Measurements from ENCODE around the gene SMARCC1.
A peak's percentile ranks its signal among the peaks of the same experiment; 100 is the strongest.

Gene SMARCC1

DNA sequence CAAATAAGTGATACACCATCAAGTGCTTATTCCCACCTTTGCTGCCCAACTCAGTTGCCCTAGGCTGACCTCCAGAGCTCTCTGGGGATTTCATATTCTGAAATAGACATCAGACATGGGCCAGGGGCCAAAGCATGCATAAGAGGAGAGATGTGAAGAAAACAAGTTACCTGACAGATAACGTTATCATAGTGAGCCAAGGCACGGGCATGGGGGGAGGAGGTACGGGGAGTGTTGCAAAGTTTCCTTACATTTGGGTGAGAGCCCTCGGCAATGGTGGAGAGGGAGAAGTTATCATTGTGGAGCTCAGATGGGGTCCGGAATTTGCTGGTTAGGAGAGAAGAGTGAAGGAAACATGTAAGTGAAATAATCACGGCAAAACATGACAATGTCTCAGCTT is 212.8 kb downstream of the SMARCC1 start:
- no peak for DNase-seq
- intact Hi-C loops (cut with DNase I), result no loop called here

DNA sequence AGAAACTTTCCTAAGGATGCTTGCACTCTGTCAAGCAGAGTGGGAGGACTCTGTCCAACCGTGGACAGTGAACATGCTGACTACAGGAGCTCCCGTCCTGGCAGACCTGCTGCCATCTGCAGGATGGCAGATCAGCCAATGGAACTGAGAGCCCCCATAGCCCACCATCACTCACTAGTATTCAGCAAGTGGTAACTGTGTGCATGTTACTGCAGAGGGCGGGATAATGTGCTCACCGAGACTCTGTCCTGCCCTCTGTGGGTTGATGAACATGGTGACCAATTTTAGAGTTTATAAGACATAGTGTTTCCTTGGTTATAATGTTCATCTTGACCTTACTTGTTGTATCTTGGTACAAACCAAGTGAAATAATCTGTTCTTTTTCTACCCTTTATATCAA is 214.5 kb downstream of the SMARCC1 start:
- no peak for DNase-seq
- intact Hi-C loops (cut with DNase I), result no loop called here

DNA sequence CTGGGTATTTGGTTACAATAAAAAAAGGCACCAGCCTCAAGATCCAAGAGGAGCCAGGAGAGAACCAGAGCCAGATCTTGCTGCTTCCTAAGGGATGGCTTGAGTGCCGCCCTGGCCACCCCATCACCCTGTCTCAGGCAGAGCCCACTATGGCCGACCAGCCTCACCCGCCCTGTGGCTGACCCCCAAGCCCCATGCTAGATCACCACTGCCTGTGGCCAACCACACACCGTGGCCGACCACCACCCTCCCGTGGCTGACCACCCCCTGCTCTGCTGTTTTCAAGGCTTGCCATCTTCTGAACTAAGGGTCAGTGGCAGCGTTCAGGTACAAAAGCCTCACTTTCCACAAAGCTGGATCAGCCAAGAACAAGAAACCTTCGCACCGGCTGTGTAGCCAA is 215.0 kb downstream of the SMARCC1 start:
- no peak for DNase-seq
- intact Hi-C loops (cut with DNase I), result no loop called here

DNA sequence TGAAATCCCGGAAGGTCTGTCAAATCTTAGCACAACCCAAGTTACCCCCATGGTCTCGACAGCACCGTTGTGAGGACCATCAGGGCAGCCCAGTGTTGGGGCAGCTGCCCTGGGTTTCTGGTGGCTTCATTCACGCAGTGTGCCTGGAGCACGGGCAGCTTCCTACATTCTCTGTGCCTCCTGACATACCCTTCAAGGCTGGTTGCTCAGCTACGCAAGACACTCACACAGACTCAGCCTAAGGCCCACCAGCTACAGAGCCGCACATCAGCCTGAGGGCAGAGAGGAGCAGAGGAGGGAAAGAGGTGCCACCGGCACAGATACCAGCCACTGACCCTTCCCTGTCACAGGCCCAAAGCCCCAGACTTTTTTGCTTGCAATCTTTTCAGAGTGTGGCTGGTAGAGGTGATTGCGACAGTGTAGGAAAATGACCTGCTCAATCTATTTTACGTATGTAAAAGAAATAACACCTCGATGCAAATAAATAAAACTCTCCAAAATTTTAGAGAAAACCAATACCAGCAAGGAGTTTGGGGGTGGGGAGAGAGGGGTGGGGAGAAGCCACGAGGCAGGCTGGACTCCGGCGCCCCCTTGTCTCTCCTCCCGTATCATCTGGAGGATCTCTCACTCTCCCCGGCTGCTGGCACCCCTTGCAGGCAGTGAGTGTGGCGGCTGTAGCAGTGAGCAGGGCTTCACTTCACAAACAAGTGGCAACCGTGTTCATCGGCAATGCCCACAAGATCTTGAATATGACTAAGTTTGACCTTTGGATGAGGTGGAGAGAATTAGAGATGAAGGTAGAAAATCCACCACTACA is 215.8 kb downstream of the SMARCC1 start:
- intact Hi-C loops (cut with DNase I), result no loop called here
- DNase-seq, result no peak

DNA sequence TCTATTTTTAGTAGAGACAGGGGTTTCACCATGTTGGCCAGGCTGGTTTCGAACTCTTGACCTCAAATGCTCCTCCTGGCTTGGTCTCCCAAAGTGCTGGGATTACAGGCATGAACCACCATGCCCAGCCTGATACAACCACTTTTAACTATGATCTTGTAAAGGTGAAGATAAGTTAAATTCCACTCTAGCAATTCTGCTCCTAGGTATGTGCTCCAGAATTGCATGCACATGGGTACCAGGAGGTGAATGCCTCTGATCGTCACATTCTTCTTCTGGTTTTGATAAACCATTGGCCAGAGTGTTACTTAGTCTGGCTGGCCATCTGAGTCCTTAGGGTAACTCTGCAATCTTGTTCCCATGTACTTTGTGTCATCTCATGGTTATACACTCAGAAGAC is 225.3 kb downstream of the SMARCC1 start:
- intact Hi-C loops (cut with DNase I), result no loop called here
- DNase-seq, result no peak

DNA sequence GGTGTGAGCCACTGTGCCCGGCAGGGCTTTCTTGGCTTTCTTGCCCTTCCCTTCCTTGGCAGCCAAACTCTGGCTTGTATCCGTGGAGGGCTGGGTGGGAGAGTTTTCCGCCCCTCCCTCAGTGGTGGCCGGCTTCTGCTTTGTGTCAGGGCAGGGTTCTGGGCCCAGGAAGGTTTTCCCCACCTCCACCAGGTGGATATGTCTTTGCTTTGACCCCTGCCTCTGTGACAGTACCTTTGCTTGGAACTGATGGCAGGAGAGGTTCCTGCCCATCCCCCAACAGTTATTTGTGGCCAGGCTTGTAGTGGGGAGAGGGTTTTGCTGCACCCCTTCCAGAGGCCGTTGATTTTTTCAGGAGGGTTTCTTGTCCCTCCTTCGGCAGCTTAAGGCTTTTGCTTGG is 227.4 kb downstream of the SMARCC1 start:
- intact Hi-C loops (cut with DNase I), result no loop called here
- no peak for DNase-seq

DNA sequence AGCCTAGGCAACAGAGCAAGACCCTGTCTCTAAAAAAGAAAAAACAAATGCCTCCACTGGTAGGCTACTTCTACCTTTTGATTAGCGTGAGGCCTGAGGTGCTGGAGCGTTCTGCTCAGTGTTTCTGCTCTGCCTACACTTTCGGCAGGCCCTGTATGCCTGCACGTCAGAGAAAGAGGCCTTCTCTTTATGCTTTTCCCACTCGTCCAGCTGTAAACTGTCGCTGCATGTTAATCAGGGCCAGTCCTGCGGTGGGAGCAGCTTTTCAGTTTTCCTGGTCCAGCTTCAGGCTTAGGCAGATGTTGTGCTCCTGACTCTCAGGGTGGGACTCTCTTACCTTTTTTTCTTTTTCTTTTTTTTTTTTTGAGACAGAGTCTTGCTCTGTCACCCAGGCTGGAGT is 228.3 kb downstream of the SMARCC1 start:
- intact Hi-C loops (cut with DNase I), result no loop called here
- DNase-seq, result no peak

DNA sequence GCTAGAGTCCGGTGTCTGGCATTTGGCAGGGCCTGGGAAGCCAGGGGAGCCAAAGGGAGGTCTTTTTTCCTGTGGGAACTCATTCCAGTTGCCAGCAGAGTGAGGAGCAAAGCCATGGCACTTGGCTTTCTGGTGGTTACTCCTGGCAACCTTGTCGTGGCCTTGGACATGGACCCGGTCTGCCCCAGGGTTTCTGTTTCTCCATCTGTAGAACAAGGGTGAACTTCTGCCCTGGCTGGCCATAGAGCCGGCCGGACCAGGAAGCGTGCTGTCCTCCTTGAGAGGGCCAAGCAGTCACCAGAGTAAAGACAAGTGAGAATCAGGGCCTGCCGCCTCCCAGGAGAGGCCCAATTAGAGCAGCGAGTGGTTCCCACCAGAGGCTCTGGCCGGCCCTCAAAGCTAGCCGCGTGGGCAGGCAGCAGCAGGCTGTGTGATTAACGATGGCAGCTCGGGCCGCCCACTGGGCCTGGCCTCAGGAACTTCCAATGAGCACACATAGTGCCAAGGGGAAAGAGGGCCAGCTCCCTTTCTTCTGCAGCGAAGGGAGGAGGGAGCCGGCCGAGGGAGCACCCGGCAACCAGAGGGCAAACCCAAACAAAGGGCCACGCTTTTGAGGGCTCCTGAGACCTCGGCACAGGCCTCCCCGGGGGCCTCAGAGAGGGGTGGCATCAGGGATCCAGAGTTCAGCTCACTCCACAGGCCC is 239.1 kb downstream of the SMARCC1 start:
- intact Hi-C loops (cut with DNase I), result no loop called here
- DNase-seq, result peak; percentile 19 to 93 (median 68)

DNA sequence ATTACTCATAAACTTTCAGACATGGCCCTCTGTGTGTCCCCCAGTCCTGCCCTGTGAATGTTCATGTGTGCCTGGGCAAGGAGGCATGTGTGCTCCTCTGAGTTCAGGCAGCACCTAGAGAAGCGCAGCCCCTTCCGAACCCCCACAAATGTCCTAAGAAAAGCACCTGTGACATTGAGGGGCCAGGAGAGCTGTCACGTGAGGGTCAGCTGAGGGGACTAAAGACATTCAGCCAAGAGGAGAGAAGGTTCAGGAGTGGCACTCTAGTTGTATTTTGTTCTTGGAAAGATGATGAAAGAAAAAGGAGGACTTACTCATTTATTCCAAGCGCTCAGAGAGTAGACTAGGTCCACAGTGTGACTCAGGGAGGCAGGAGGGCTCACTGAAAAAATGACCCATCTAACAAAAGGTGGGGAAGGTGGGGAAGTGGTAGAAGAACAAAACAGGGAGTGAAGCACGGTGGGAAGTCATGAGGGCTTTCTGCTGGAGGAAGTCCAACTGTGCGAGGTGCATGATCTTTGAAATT is 240.0 kb downstream of the SMARCC1 start:
- no peak for DNase-seq
- intact Hi-C loops (cut with DNase I), result no loop called here

DNA sequence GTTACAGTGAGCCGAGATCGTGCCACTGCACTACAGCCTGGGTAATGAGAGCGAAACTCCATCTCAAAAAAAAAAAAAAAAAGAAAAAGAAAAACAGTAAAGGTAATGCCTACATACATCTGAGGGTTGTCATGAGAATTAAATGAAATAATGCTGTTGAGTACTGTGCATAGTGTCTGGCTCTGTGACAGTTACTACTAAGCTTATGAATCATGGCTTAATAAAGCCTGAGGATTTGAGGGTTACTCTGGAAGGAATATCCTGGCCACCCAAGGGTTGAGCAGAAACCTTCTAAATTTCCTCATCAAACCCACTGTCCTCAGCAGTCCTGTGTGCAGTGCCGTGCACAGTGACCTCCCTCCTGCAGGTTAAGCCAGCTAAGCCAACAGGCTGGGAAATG is 241.4 kb downstream of the SMARCC1 start:
- no peak for DNase-seq
- intact Hi-C loops (cut with DNase I), result no loop called here

DNA sequence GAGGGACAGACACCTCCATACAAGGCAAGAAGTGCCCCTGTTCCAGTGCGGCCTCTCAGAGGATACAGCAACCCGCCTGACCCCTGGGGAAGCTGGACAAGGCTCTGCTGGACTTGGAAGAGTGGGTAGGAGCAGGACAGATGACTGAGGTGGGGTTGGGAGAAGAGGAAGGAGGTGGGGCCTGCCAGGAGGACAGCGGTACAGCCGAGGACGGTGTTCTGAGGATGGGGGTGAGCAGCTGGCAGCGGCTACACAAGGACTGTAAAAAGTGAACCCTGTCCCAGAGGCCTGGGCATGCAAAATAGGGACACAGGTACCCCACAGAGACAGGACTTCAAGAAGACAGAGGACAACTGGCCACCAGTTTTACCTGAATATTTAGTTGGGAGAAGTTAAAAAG is 244.7 kb downstream of the SMARCC1 start:
- intact Hi-C loops (cut with DNase I), result no loop called here

DNA sequence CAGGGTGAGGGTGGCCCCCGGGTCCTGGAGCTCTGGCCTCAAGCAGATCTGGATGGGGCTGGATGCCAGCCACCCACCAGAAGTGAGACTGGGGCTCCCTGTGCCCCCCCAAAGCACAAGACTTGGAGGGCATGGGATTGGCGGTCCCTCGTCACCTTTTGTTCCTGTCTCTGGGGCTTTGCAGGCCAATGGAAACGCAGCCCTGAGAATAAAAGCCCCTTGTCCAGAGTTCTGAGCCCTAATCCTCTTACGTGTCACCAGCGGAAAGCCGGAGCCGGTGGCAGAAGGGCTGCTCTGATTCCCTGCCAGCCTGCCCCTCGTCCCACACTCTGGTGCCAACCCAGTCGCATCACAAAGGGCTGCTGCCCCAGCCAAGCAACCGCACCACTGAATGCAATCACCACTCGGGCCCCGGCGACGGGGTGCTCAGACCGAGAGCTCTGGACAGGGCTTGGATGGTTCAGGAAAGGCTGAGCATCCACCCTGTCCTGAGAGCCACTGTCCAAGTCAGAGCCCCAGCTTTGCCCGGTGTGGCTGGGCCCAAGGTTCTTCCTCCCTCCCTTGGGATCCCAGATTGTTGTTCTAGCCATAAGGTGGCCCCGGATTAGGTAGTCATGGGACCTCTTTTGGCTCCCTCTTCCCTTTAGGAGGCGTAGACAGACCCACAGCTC is 245.3 kb downstream of the SMARCC1 start:
- intact Hi-C loops (cut with DNase I), result no loop called here
- DNase-seq, result peak; percentile 34 to 93 (median 66)

More for the DNA sequence above, 244.7 kb downstream of the SMARCC1 start:
- DNase-seq, result peak in 1 of 10 donors; percentile 29
